PC-9 (cell line): Measurements from ENCODE around the gene JARID2.

Experiments
- EZH2 ChIP-seq: fragments of 200-600 bp; sonication (generic); IDR thresholded peaks from 2 replicates; pipeline ENCODE4 v1.8.0; 2017; ENCODE audit warnings: antibody characterized with exemption, low read depth
- TF ChIP-seq, protein P1 (sequence below): fragments of 200-600 bp; sonication (generic); conservative IDR thresholded peaks from 2 replicates; pipeline ENCODE4 v1.6.1; 2017; ENCODE audit warnings: mixed run types, antibody characterized with exemption, mild to moderate bottlenecking, moderate library complexity

DNA sequence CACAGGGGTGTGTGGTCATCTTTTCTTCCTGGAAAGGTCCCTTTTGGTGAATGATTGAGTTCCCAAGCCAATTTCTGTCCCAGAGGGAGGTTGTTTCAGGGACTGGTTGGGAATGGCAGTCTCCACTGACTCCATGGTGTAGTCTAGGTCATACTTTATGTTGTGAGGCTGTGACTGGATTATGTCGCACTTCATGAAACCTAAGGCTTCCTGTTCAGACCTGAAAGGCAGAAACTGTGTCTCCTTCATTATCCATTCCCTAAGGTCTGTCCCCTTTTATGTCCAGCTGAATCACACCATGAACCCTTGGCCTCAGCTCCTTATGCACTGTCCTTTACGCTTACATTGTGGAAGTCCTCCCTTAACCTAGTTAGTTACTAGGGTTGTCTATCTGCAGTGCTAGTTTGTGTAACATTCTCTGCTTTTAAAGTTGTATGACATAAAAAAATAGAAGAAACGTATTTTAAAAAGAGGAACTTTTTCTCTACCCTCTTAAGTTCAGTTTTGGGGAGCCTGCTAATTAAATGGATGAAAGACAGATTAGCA is 191.3 kb downstream of the JARID2 start:
- TF ChIP-seq, protein P1, sequence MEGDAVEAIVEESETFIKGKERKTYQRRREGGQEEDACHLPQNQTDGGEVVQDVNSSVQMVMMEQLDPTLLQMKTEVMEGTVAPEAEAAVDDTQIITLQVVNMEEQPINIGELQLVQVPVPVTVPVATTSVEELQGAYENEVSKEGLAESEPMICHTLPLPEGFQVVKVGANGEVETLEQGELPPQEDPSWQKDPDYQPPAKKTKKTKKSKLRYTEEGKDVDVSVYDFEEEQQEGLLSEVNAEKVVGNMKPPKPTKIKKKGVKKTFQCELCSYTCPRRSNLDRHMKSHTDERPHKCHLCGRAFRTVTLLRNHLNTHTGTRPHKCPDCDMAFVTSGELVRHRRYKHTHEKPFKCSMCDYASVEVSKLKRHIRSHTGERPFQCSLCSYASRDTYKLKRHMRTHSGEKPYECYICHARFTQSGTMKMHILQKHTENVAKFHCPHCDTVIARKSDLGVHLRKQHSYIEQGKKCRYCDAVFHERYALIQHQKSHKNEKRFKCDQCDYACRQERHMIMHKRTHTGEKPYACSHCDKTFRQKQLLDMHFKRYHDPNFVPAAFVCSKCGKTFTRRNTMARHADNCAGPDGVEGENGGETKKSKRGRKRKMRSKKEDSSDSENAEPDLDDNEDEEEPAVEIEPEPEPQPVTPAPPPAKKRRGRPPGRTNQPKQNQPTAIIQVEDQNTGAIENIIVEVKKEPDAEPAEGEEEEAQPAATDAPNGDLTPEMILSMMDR = no peak
- TF ChIP-seq EZH2 = no peak
